ENCODE results near the gene KRTAP4-9.
"Not testable (repeated sequence)": the region's sequence is repeated elsewhere in the genome, so short reads cannot be mapped to it uniquely, and the experiment has no call there.

GRCh38 chr17:41148971-41149651 is 43.9 kb downstream of the KRTAP4-9 start:
- TF ChIP-seq, protein P1, sequence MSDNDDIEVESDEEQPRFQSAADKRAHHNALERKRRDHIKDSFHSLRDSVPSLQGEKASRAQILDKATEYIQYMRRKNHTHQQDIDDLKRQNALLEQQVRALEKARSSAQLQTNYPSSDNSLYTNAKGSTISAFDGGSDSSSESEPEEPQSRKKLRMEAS (IDR thresholded peaks at IDR 0.05) = not testable (repeated sequence)
- TF ChIP-seq TCF7L2 (IDR thresholded peaks at IDR 0.05; ENCODE audit: borderline replicate concordance, extremely low read depth, insufficient read depth, insufficient read length); CTCF (IDR thresholded peaks at IDR 0.05 in 2 of 3, conservative IDR thresholded peaks at IDR 0.05 in 1 of 3; ENCODE audit: borderline replicate concordance in 1 of 3, insufficient read depth in 1 of 3, low read depth in 2 of 3, low read length in 2 of 3); POLR2A (IDR thresholded peaks at IDR 0.05; ENCODE audit: borderline replicate concordance, extremely low read depth, insufficient read depth, insufficient read length); ZNF274 (IDR thresholded peaks at IDR 0.05; ENCODE audit: low read depth, low read length); RAD21 (IDR thresholded peaks at IDR 0.05; ENCODE audit: low read depth); POLR2AphosphoS5 (IDR thresholded peaks at IDR 0.05; ENCODE audit: low read depth, low read length): not testable (repeated sequence)
- TF ChIP-seq, protein P2, sequence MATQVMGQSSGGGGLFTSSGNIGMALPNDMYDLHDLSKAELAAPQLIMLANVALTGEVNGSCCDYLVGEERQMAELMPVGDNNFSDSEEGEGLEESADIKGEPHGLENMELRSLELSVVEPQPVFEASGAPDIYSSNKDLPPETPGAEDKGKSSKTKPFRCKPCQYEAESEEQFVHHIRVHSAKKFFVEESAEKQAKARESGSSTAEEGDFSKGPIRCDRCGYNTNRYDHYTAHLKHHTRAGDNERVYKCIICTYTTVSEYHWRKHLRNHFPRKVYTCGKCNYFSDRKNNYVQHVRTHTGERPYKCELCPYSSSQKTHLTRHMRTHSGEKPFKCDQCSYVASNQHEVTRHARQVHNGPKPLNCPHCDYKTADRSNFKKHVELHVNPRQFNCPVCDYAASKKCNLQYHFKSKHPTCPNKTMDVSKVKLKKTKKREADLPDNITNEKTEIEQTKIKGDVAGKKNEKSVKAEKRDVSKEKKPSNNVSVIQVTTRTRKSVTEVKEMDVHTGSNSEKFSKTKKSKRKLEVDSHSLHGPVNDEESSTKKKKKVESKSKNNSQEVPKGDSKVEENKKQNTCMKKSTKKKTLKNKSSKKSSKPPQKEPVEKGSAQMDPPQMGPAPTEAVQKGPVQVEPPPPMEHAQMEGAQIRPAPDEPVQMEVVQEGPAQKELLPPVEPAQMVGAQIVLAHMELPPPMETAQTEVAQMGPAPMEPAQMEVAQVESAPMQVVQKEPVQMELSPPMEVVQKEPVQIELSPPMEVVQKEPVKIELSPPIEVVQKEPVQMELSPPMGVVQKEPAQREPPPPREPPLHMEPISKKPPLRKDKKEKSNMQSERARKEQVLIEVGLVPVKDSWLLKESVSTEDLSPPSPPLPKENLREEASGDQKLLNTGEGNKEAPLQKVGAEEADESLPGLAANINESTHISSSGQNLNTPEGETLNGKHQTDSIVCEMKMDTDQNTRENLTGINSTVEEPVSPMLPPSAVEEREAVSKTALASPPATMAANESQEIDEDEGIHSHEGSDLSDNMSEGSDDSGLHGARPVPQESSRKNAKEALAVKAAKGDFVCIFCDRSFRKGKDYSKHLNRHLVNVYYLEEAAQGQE (IDR thresholded peaks at IDR 0.05; ENCODE audit: low read depth) = not testable (repeated sequence)
